HG03135 (cell line): Measurements from ENCODE around the gene CHCHD3.
"Not testable (repeated sequence)": the region's sequence is repeated elsewhere in the genome, so short reads cannot be mapped to it uniquely, and the experiment has no call there.

Experiments used
- ATAC-seq: cut with Tn5 transposase; IDR thresholded peaks from one replicate; pipeline ENCODE4 v1.9.1; 2021; ENCODE audit warnings: mild to moderate bottlenecking, moderate library complexity; ENCODE audit not compliant: unreplicated experiment

Gene CHCHD3

GRCh38 chr7:132965951-132966350 lies 115.9 kb downstream of the CHCHD3 start:
- ATAC-seq: no peak

GRCh38 chr7:132964876-132965275 lies 117.0 kb downstream of the CHCHD3 start:
- no peak for ATAC-seq

GRCh38 chr7:132959891-132960290 lies 122.0 kb downstream of the CHCHD3 start:
- no peak for ATAC-seq

GRCh38 chr7:132956556-132956955 lies 125.3 kb downstream of the CHCHD3 start:
- ATAC-seq: no peak

- no peak for ATAC-seq
These were observed 128.4 kb downstream of the CHCHD3 start for GRCh38 chr7:132953468-132953867.

- ATAC-seq: no peak
These were observed 131.2 kb downstream of the CHCHD3 start for GRCh38 chr7:132950725-132951124.

GRCh38 chr7:132947011-132947410 lies 134.9 kb downstream of the CHCHD3 start:
- ATAC-seq: no peak

GRCh38 chr7:132944774-132945173 lies 137.1 kb downstream of the CHCHD3 start:
- ATAC-seq: no peak

- no peak for ATAC-seq
These were observed 138.2 kb downstream of the CHCHD3 start for GRCh38 chr7:132943645-132944044.

GRCh38 chr7:132942701-132943100 lies 139.2 kb downstream of the CHCHD3 start:
- no peak for ATAC-seq

GRCh38 chr7:132941905-132942304 lies 140.0 kb downstream of the CHCHD3 start:
- ATAC-seq: no peak

- no peak for ATAC-seq
These were observed 140.5 kb downstream of the CHCHD3 start for GRCh38 chr7:132941428-132941827.

- ATAC-seq: no peak
These were observed 141.8 kb downstream of the CHCHD3 start for GRCh38 chr7:132940084-132940483.

GRCh38 chr7:132939495-132939894 lies 142.4 kb downstream of the CHCHD3 start:
- no peak for ATAC-seq

GRCh38 chr7:132937286-132937685 lies 144.6 kb downstream of the CHCHD3 start:
- ATAC-seq: no peak

- no peak for ATAC-seq
These were observed 146.3 kb downstream of the CHCHD3 start for GRCh38 chr7:132935608-132936007.

GRCh38 chr7:132934017-132934416 lies 147.9 kb downstream of the CHCHD3 start:
- ATAC-seq: no peak

GRCh38 chr7:132933072-132933458 lies 148.8 kb downstream of the CHCHD3 start:
- ATAC-seq: no peak

GRCh38 chr7:132932296-132933071 lies 149.4 kb downstream of the CHCHD3 start:
- no peak for ATAC-seq

- no peak for ATAC-seq
These were observed 151.0 kb downstream of the CHCHD3 start for GRCh38 chr7:132930881-132931280.

GRCh38 chr7:132929944-132930343 lies 151.9 kb downstream of the CHCHD3 start:
- not testable (repeated sequence) for ATAC-seq

GRCh38 chr7:132919771-132920170 lies 162.1 kb downstream of the CHCHD3 start:
- no peak for ATAC-seq

GRCh38 chr7:132915647-132916046 lies 166.2 kb downstream of the CHCHD3 start:
- ATAC-seq: no peak
